K562 (cell line): ENCODE results near the gene PSPC1. TPM values are rescaled to one million over a fixed set of nuclear protein-coding genes. Genes with fewer than 3 reads are reported as not detected.

Experiments
- ATAC-seq: fragments of 200-7000 bp; cut with Tn5 transposase; 3 replicates; pipeline ENCODE4 v1.9.1; 2020; ENCODE audit warnings: moderate library complexity
- BruUV-seq: library from RNA; stranded (reverse); fragments of 400-500 nt; replicated peaks from 2 replicates; lab custom pipeline; 2021; lab: Mats Ljungman, UMichigan
- CTCF ChIA-PET: fragments of 300-600 bp; formaldehyde crosslinking; extraction: SDS; loops from one replicate; lab custom pipeline; 2021; ENCODE audit warnings: low intra/inter-chr PET ratio; lab: Yijun Ruan, JAX
- POLR2A ChIA-PET: fragments of 300-600, 350-650 bp; sonication (Branson Sonifier 250); formaldehyde crosslinking; extraction: SDS; loops from one replicate; lab custom pipeline; 2021; ENCODE audit warnings: antibody characterized with exemption, inconsistent platforms; lab: Yijun Ruan, JAX
- DNase-seq, 4 experiments: peaks; one replicate each; pipeline versions ENCODE4 v3.0.0 to v3.0.0-alpha.2; 2011 to 2018; ENCODE audit warnings: low spot score in 3 of 4, mixed read lengths in 3 of 4; ENCODE audit errors: extremely low read depth in 1 of 4
- FAIRE-seq: peaks from 2 replicates; lab custom pipeline; 2011; peaks lifted over from hg19 to GRCh38; lab: Jason Lieb, UNC
- H2AFZ ChIP-seq: 2 replicates; pipeline ENCODE4 v1.6.0; 2011; ENCODE audit warnings: low read depth, low read length, control low read depth, inconsistent platforms
- H3K27ac ChIP-seq: fragments of 200-600 bp; 3 replicates; pipeline ENCODE4 v1.8.0; 2011; ENCODE audit warnings: low read depth, mild to moderate bottlenecking, control low read depth, inconsistent platforms, low read length, moderate library complexity, mixed read lengths; ENCODE audit errors: extremely low read depth
- H3K27me3 ChIP-seq, 2 experiments: fragments of 300-600 bp in 1 of 2; 2 replicates in 1 of 2; 3 replicates in 1 of 2; pipeline versions ENCODE4 v1.6.0 to v1.8.0; 2011; ENCODE audit warnings: inconsistent platforms in 2 of 2, low read length in 2 of 2, mild to moderate bottlenecking in 1 of 2, mixed read lengths in 1 of 2, moderate library complexity in 1 of 2; ENCODE audit not compliant: control insufficient read depth in 2 of 2, insufficient read depth in 2 of 2
- H3K36me3 ChIP-seq: fragments of 300-600 bp; 3 replicates; pipeline ENCODE4 v1.8.0; 2011; ENCODE audit warnings: mild to moderate bottlenecking, low read length, inconsistent platforms; ENCODE audit not compliant: control insufficient read depth, insufficient read depth
- H3K4me1 ChIP-seq, 2 experiments: fragments of 200-600 bp in 1 of 2; replicated peaks in 1 of 2; 2 replicates in 1 of 2; 3 replicates in 1 of 2; pipeline versions ENCODE4 v1.5.1 to v1.8.0; 2011; ENCODE audit warnings: inconsistent platforms in 2 of 2, low read length in 2 of 2, mild to moderate bottlenecking in 1 of 2, mixed read lengths in 1 of 2, moderate library complexity in 1 of 2; ENCODE audit not compliant: control insufficient read depth in 2 of 2, insufficient read depth in 2 of 2
- H3K4me2 ChIP-seq: 2 replicates; pipeline ENCODE4 v1.6.1; 2011; ENCODE audit warnings: low read length, control low read depth, inconsistent platforms, mixed read lengths; ENCODE audit not compliant: insufficient read depth
- H3K4me3 ChIP-seq: fragments of 200-600 bp; sonication (generic), shearing (Covaris generic); 2 replicates; pipeline ENCODE4 v1.5.1; 2016; ENCODE audit warnings: control low read depth, inconsistent platforms
- H3K79me2 ChIP-seq: fragments of 200-600 bp; 3 replicates; pipeline ENCODE4 v1.8.0; 2011; ENCODE audit warnings: low read length, inconsistent platforms; ENCODE audit not compliant: control insufficient read depth, insufficient read depth
- H3K9ac ChIP-seq, 2 experiments: 2 replicates each; pipeline versions ENCODE4 v1.6.0 to v1.6.1; 2011; ENCODE audit warnings: low read depth in 2 of 2, low read length in 2 of 2, control low read depth in 1 of 2, inconsistent platforms in 1 of 2, mild to moderate bottlenecking in 1 of 2, mixed read lengths in 1 of 2; ENCODE audit not compliant: insufficient read depth in 1 of 2
- H3K9me1 ChIP-seq: one replicate; pipeline ENCODE4 v1.6.0; 2011; ENCODE audit warnings: inconsistent platforms, mild to moderate bottlenecking, low read length, moderate library complexity; ENCODE audit not compliant: control insufficient read depth, insufficient read depth
- H3K9me3 ChIP-seq: replicated peaks from 2 replicates; pipeline ENCODE4 v1.5.1; 2011; ENCODE audit warnings: low read depth, low read length, inconsistent platforms; ENCODE audit not compliant: control insufficient read depth, insufficient read depth
- H4K20me1 ChIP-seq: replicated peaks from 2 replicates; pipeline ENCODE4 v1.6.1; 2011; ENCODE audit warnings: low read length, inconsistent platforms, mixed read lengths; ENCODE audit not compliant: control insufficient read depth, insufficient read depth
- COPS2 ChIP-seq: fragments of 450-650 bp; conservative IDR thresholded peaks from 2 replicates; pipeline ENCODE4 v1.6.1; 2016; ENCODE audit warnings: mild to moderate bottlenecking, moderate library complexity
- CTCF ChIP-seq, 3 experiments: IDR thresholded peaks in 2 of 3; conservative IDR thresholded peaks in 1 of 3; 2 replicates each; pipeline ENCODE4 v1.5.1; 2011 to 2012; ENCODE audit warnings: low read length in 3 of 3, mild to moderate bottlenecking in 3 of 3, control low read depth in 2 of 3, improper control_type of control experiment in 1 of 3, inconsistent platforms in 1 of 3, low read depth in 1 of 3, mixed read lengths in 1 of 3, moderate library complexity in 1 of 3; ENCODE audit not compliant: insufficient read depth in 2 of 3
- MCM2 ChIP-seq: fragments of 450-650 bp; IDR thresholded peaks from 2 replicates; pipeline ENCODE4 v1.6.1; 2017; ENCODE audit warnings: low read depth, mild to moderate bottlenecking
- SRSF7 ChIP-seq: fragments of 200-400 bp; formaldehyde crosslinking; optimal IDR thresholded peaks from 2 replicates; pipeline ENCODE3; 2017; ENCODE audit warnings: mild to moderate bottlenecking, low read depth, low read length
- ZNF316 ChIP-seq: fragments of 450-650 bp; IDR thresholded peaks from 2 replicates; pipeline ENCODE4 v1.6.1; 2016
- ZNF445 ChIP-seq: fragments of 250-450 bp; sonication (Bioruptor Pico); IDR thresholded peaks from 2 replicates; pipeline ENCODE4 v1.4.0; 2020; ENCODE audit warnings: low read depth, mild to moderate bottlenecking, moderate library complexity
- WGBS: fragments of 100-300 bp; shearing (Covaris generic); methylation state at CpG from one replicate; pipeline ENCODE4 v1.1.6; 2016; ENCODE audit warnings: low coverage, mixed read lengths; ENCODE audit not compliant: insufficient coverage; ENCODE audit errors: missing lambda C conversion rate; 5-methylcytosine and 5-hydroxymethylcytosine counted together
- in situ Hi-C: fragments of 300-500 bp; cut with MboI; formaldehyde crosslinking; loops from 4 replicates; pipeline ENCODE4 v1.15.0; 2018; ENCODE audit warnings: inconsistent platforms, mixed read lengths
- intact Hi-C: fragments of 100-400 bp; cut with micrococcal nuclease; formaldehyde crosslinking; loops from 2 replicates; pipeline ENCODE4 v1.14.2; 2022
- polyA plus RNA-seq, 8 experiments: library from polyadenylated mRNA; depleted of rRNA in 4 of 8; stranded (reverse) in 5 of 8; unstranded in 3 of 8; fragments of >200 nt; fragmentation: Nextera tagmentation in 2 of 8; fragmentation: Illumina TruSeq in 1 of 8; extraction: Ambion mirVana in 2 of 8; extraction: Trizol in 1 of 8; gene quantifications; 2 replicates each; pipeline versions ENCODE4 v1.2.1 to v1.2.3, GENCODE V29; 2011 to 2014; ENCODE audit warnings: inconsistent platforms in 1 of 8, missing spikeins in 1 of 8
- total RNA-seq, 7 experiments: library from RNA; depleted of rRNA in 6 of 7; stranded (reverse); fragments of >200 nt in 6 of 7; fragmentation: Illumina TruSeq in 2 of 7; extraction: Trizol in 2 of 7; gene quantifications; 2 replicates each; pipeline versions ENCODE4 v1.2.1 to v1.2.3, GENCODE V29; 2011 to 2021; ENCODE audit warnings: low replicate concordance in 1 of 7

PSPC1 gene
- total and polyA plus RNA-seq, 9 of the 15 experiments (the other 6 are each of a cell fraction or from before 2014, with no cell fraction given), result 8.6 to 60.4 (median 42.4) TPM

DNA sequence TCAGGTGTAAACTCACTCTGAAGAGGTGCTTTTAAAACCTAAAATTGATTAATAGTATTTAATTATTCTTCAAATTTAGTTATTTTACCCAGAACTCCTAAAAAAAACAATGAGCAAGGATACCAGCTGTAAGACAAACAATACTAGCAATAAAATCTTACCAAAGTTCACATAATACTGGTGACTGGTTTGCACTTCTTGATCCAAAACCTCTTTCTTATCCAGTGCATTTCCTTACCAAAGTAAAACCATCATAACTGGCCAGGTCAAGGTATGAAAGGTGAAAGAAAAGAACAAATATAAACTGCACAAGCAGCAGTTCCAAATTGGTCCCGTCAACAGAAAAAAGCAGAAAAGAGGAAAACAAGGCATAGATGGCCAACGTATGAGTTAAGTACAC is 62.7 kb downstream of the PSPC1 start:
- no peak for ATAC-seq
- no peak for FAIRE-seq
- Histone ChIP-seq H4K20me1 (no peaks in the 10 kb centered on the region), H3K27ac (no peak overlapping the region), H3K9me3 (no peaks in the 10 kb centered on the region), H2AFZ (no peak overlapping the region), H3K9ac (no peak overlapping the region), H3K79me2 (no peaks in the 10 kb centered on the region; the same call in 2 of the 3 replicates), H3K4me1 (no peaks in the 10 kb centered on the region), H3K9me1 (no peaks in the 10 kb centered on the region), H3K27me3 (no peaks in the 10 kb centered on the region), H3K36me3 (peaks cover 20% of the 10 kb centered on the region; the same call in 1 of the 3 replicates), H3K4me3 (no peak overlapping the region), H3K4me2 (no peak overlapping the region)
- in situ Hi-C loops (no loop called here), intact Hi-C loops (no loop called here)
- 93% methylated on average over 2 of the region's 2 CpGs for WGBS
- ChIA-PET CTCF (no interaction called here), POLR2A (no interaction called here)
- no peak for TF ChIP-seq CTCF (IDR thresholded peaks at IDR 0.05 in 2 of 3, conservative IDR thresholded peaks at IDR 0.05 in 1 of 3; ENCODE audit: insufficient read depth in 2 of 3, low read depth in 1 of 3, low read length in 3 of 3)
- TF ChIP-seq COPS2, result no peak
- no peak for TF ChIP-seq SRSF7
- no peak for TF ChIP-seq ZNF445
- TF ChIP-seq MCM2, result no peak
- TF ChIP-seq ZNF316, result no peak
- no peak for DNase-seq
- no TSS peak for BruUV-seq
